Fibroblast of lung (primary cell): Measurements from ENCODE around the gene CXorf66. TPM values are rescaled to one million over a fixed set of nuclear protein-coding genes. Genes with fewer than 3 reads are reported as not detected.

ENCODE experiments used
- DNase-seq, 2 donors: peaks; one replicate each; pipeline versions ENCODE4 v3.0.0 to v3.0.0-alpha.2; 2010; ENCODE audit warnings: low read depth in 2 of 2
- H2AFZ ChIP-seq: 2 replicates; pipeline ENCODE4 v1.5.1; 2012; ENCODE audit warnings: low read length, control low read depth, inconsistent platforms
- H3K27ac ChIP-seq: 2 replicates; pipeline ENCODE4 v1.5.1; 2011; ENCODE audit warnings: low read length, control low read depth; ENCODE audit not compliant: insufficient read depth
- H3K27me3 ChIP-seq: 2 replicates; pipeline ENCODE4 v1.5.1; 2011; ENCODE audit warnings: mild to moderate bottlenecking, low read length; ENCODE audit not compliant: control insufficient read depth, insufficient read depth
- H3K36me3 ChIP-seq: 2 replicates; pipeline ENCODE4 v1.5.1; 2011; ENCODE audit warnings: low read length; ENCODE audit not compliant: control insufficient read depth, insufficient read depth
- H3K4me1 ChIP-seq: 2 replicates; pipeline ENCODE4 v1.5.1; 2011; ENCODE audit warnings: low read length; ENCODE audit not compliant: control insufficient read depth, insufficient read depth; ENCODE audit errors: extremely low read depth
- H3K4me2 ChIP-seq: 2 replicates; pipeline ENCODE4 v1.5.1; 2011; ENCODE audit warnings: low read length, control low read depth; ENCODE audit not compliant: insufficient read depth; ENCODE audit errors: extremely low read depth
- H3K4me3 ChIP-seq, 4 experiments: fragments of 200-600 bp in 1 of 4; sonication (generic) in 1 of 4; replicated peaks in 1 of 4; 2 replicates each; pipeline ENCODE4 v1.5.1; 2011 to 2016; ENCODE audit warnings: low read length in 4 of 4, low read depth in 3 of 4, mild to moderate bottlenecking in 3 of 4, control low read depth in 2 of 4, inconsistent platforms in 1 of 4, mixed read lengths in 1 of 4; ENCODE audit not compliant: insufficient read depth in 1 of 4; ENCODE audit errors: control extremely low read depth in 1 of 4
- H3K79me2 ChIP-seq: 2 replicates; pipeline ENCODE4 v1.5.1; 2012; ENCODE audit warnings: mild to moderate bottlenecking, low read length, inconsistent platforms; ENCODE audit not compliant: control insufficient read depth, insufficient read depth
- H3K9ac ChIP-seq: 2 replicates; pipeline ENCODE4 v1.5.1; 2011; ENCODE audit warnings: mild to moderate bottlenecking, low read length, control low read depth; ENCODE audit not compliant: insufficient read depth
- H3K9me3 ChIP-seq: 2 replicates; pipeline ENCODE4 v1.5.1; 2012; ENCODE audit warnings: low read depth, low read length; ENCODE audit not compliant: control insufficient read depth, insufficient read depth
- H4K20me1 ChIP-seq: 2 replicates; pipeline ENCODE4 v1.5.1; 2011; ENCODE audit warnings: low read length; ENCODE audit not compliant: control insufficient read depth, insufficient read depth; ENCODE audit errors: extremely low read depth
- EZH2 ChIP-seq: IDR thresholded peaks from 2 replicates; pipeline ENCODE4 v1.5.1; 2012; ENCODE audit warnings: low read length, control low read depth, mild to moderate bottlenecking; ENCODE audit errors: missing control alignments
- polyA plus RNA-seq, 2 donors: library from polyadenylated mRNA; depleted of rRNA in 1 of 2; stranded (reverse) in 1 of 2; unstranded in 1 of 2; fragments of >200 nt; gene quantifications; 2 replicates each; pipeline ENCODE4 v1.2.1, GENCODE V29; 2011 to 2012; ENCODE audit warnings: missing spikeins in 1 of 2
- total RNA-seq: library from RNA; depleted of rRNA; stranded (reverse); fragments of >200 nt; gene quantifications from 2 replicates; pipeline ENCODE4 v1.2.1, GENCODE V29; 2014
- TF ChIP-seq, protein P1 (sequence below), 2 donors: IDR thresholded peaks in 1 of 2; conservative IDR thresholded peaks in 1 of 2; 1 replicate in 1 of 2; 2 replicates in 1 of 2; pipeline ENCODE4 v1.5.1; 2011 to 2012; ENCODE audit warnings: low read length in 2 of 2, control low read depth in 1 of 2, inconsistent platforms in 1 of 2, low read depth in 1 of 2, mild to moderate bottlenecking in 1 of 2

The CXorf66 gene
- total and polyA plus RNA-seq, 2 donors (not counting 1 experiment from before 2014, with no cell fraction given), result not detected

DNA sequence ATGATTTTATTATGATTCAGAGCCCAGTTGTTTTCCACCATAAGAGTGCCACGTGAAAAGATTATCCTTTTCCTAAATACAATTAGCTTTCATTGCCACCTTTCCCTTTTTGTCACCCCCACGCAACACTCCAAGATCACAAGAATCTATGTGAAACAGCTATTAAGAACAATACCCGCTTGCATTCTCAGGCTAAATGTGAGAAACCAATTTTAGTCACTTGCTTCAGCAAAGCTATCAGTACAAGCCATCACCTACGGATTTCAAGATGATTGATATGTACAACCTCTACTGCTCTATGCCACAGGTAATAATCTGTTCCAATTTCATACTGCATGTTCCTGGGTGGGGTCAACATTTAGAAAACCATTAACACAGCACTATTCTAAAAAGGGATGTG lies 34.9 kb downstream of the CXorf66 start:
- Histone ChIP-seq H2AFZ (no peak overlapping the region), H3K27me3 (no peaks in the 10 kb centered on the region), H3K36me3 (no peaks in the 10 kb centered on the region), H4K20me1 (no peaks in the 10 kb centered on the region), H3K9ac (no peak overlapping the region), H3K4me3 (peak overlapping the region; percentile 58 to 82 (median 66)), H3K9me3 (no peaks in the 10 kb centered on the region), H3K79me2 (peaks cover 43% of the 10 kb centered on the region), H3K27ac (no peak overlapping the region), H3K4me1 (no peaks in the 10 kb centered on the region), H3K4me2 (peak overlapping the region; percentile 87)
- no peak for DNase-seq
- TF ChIP-seq EZH2, result no peak
- TF ChIP-seq, protein P1, sequence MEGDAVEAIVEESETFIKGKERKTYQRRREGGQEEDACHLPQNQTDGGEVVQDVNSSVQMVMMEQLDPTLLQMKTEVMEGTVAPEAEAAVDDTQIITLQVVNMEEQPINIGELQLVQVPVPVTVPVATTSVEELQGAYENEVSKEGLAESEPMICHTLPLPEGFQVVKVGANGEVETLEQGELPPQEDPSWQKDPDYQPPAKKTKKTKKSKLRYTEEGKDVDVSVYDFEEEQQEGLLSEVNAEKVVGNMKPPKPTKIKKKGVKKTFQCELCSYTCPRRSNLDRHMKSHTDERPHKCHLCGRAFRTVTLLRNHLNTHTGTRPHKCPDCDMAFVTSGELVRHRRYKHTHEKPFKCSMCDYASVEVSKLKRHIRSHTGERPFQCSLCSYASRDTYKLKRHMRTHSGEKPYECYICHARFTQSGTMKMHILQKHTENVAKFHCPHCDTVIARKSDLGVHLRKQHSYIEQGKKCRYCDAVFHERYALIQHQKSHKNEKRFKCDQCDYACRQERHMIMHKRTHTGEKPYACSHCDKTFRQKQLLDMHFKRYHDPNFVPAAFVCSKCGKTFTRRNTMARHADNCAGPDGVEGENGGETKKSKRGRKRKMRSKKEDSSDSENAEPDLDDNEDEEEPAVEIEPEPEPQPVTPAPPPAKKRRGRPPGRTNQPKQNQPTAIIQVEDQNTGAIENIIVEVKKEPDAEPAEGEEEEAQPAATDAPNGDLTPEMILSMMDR (conservative IDR thresholded peaks at IDR 0.05 in 1 of 2, IDR thresholded peaks at IDR 0.05 in 1 of 2; ENCODE audit: low read depth in 1 of 2, low read length in 2 of 2), result no peak

DNA sequence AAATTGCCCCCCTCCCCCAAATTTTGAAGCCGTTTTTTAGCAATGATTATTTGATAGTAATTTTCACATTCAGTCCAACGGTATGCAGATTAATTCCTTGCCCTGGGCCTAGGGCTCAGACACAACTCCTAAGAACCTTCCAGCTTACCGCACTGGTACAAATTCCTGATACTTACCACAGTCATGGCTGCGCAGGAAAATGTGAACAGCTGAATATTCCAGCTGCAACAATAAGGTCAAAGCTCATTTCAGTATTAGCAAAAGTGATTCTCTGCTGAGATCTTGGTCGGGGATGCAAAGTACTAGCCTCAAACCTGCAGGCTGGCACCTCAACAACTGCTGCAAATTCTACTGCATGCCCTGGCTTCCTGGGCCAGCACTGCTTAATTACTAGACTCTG lies 35.4 kb downstream of the CXorf66 start:
- Histone ChIP-seq H3K4me2 (peak overlapping the region; percentile 44), H3K4me3 (peak overlapping the region in 2 of 4 experiments; percentile 14), H3K9ac (no peak overlapping the region), H3K27me3 (no peaks in the 10 kb centered on the region), H3K79me2 (peaks cover 43% of the 10 kb centered on the region), H3K27ac (no peak overlapping the region), H3K4me1 (no peaks in the 10 kb centered on the region), H3K36me3 (no peaks in the 10 kb centered on the region), H4K20me1 (no peaks in the 10 kb centered on the region), H2AFZ (no peak overlapping the region), H3K9me3 (no peaks in the 10 kb centered on the region)
- TF ChIP-seq, protein P1 (conservative IDR thresholded peaks at IDR 0.05 in 1 of 2, IDR thresholded peaks at IDR 0.05 in 1 of 2; ENCODE audit: low read depth in 1 of 2, low read length in 2 of 2), result no peak
- TF ChIP-seq EZH2, result no peak
- DNase-seq, result no peak

DNA sequence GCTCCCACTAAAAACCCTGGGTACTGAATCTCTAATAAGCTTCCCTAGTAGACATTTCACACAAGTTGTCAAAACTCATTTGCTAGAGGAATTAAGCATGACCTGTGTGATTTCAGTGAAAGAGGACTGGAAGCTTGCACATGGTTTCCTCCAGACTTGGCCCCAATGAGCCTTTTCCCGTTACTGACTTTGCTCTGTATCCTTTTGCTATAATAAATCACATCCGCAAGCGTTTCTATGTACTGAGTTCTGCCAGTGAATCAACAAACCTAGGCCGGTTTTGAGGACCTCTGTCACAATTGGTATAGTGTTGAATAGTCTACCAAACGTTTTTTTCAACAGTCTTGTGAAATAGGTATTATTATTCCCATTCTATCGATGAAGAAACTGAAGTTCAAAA lies 40.6 kb downstream of the CXorf66 start:
- H4K20me1 ChIP-seq, result no peaks in the 10 kb centered on the region
- H3K4me1 ChIP-seq, result no peaks in the 10 kb centered on the region
- DNase-seq, result peak in 1 of 2 donors; percentile 22
- H3K27ac ChIP-seq, result no peak overlapping the region
- H2AFZ ChIP-seq, result no peak overlapping the region
- no peak for TF ChIP-seq EZH2
- TF ChIP-seq, protein P1 (conservative IDR thresholded peaks at IDR 0.05 in 1 of 2, IDR thresholded peaks at IDR 0.05 in 1 of 2; ENCODE audit: low read depth in 1 of 2, low read length in 2 of 2), result no peak
- no peak overlapping the region for H3K4me2 ChIP-seq
- H3K79me2 ChIP-seq, result peaks cover 42% of the 10 kb centered on the region
- H3K36me3 ChIP-seq, result no peaks in the 10 kb centered on the region
- no peaks in the 10 kb centered on the region for H3K27me3 ChIP-seq
- H3K9me3 ChIP-seq, result no peaks in the 10 kb centered on the region
- H3K9ac ChIP-seq, result no peak overlapping the region
- no peak overlapping the region for H3K4me3 ChIP-seq
